Measurements from ENCODE around the gene CAPS.

The CAPS gene

GRCh38 chr19:5893907-5894703, 19.9 kb upstream of the CAPS start:
- no peak overlapping the region for H3K4me3 ChIP-seq (ENCODE audit: low read length)
- no peak for DNase-seq (ENCODE audit: low read depth)
- no peak for TF ChIP-seq CTCF (conservative IDR thresholded peaks at IDR 0.05; ENCODE audit: low read depth, low read length)

- H3K4me3 ChIP-seq (ENCODE audit: low read length), result no peak overlapping the region
- no peak for DNase-seq (ENCODE audit: low read depth)
- TF ChIP-seq CTCF (conservative IDR thresholded peaks at IDR 0.05; ENCODE audit: low read depth, low read length), result no peak
Measured at GRCh38 chr19:5894704-5895349, 19.2 kb upstream of the CAPS start.

- no peak for DNase-seq (ENCODE audit: low read depth)
- TF ChIP-seq CTCF (conservative IDR thresholded peaks at IDR 0.05; ENCODE audit: low read depth, low read length), result no peak
- H3K4me3 ChIP-seq (ENCODE audit: low read length), result no peak overlapping the region
Measured at GRCh38 chr19:5895409-5895808, 18.6 kb upstream of the CAPS start.

- TF ChIP-seq CTCF (conservative IDR thresholded peaks at IDR 0.05; ENCODE audit: low read depth, low read length), result no peak
- DNase-seq (ENCODE audit: low read depth), result no peak
- H3K4me3 ChIP-seq (ENCODE audit: low read length), result no peak overlapping the region
Measured at GRCh38 chr19:5895890-5896289, 18.2 kb upstream of the CAPS start.

- no peak for DNase-seq (ENCODE audit: low read depth)
- TF ChIP-seq CTCF (conservative IDR thresholded peaks at IDR 0.05; ENCODE audit: low read depth, low read length), result no peak
- H3K4me3 ChIP-seq (ENCODE audit: low read length), result no peak overlapping the region
Measured at GRCh38 chr19:5896365-5897076, 17.5 kb upstream of the CAPS start.

GRCh38 chr19:5897189-5897969, 16.7 kb upstream of the CAPS start:
- DNase-seq (ENCODE audit: low read depth), result no peak
- TF ChIP-seq CTCF (conservative IDR thresholded peaks at IDR 0.05; ENCODE audit: low read depth, low read length), result peak; percentile 27
- H3K4me3 ChIP-seq (ENCODE audit: low read length), result no peak overlapping the region
